DOHH2 (cell line): Measurements from ENCODE around the gene IFITM2.
"Not testable (repeated sequence)": the region's sequence is repeated elsewhere in the genome, so short reads cannot be mapped to it uniquely, and the experiment has no call there.

Source experiments
- H3F3A ChIP-seq: fragments of 200-600 bp; sonication (generic), shearing (Covaris generic); 2 replicates; pipeline ENCODE4 v1.6.0; 2016; ENCODE audit warnings: antibody characterized with exemption, mild to moderate bottlenecking; ENCODE audit not compliant: control insufficient read depth, insufficient read depth
- H3K27ac ChIP-seq: fragments of 200-600 bp; sonication (generic); 2 replicates; pipeline ENCODE4 v1.5.1; 2014; ENCODE audit warnings: low read depth, mild to moderate bottlenecking, low read length, moderate library complexity
- H3K27me3 ChIP-seq: fragments of 200-600 bp; sonication (generic); 2 replicates; pipeline ENCODE4 v1.6.1; 2014; ENCODE audit warnings: mild to moderate bottlenecking, low read length, mixed read lengths; ENCODE audit not compliant: control insufficient read depth
- H3K36me3 ChIP-seq: fragments of 200-600 bp; sonication (generic); 2 replicates; pipeline ENCODE4 v1.6.1; 2014; ENCODE audit warnings: mild to moderate bottlenecking, low read length, moderate library complexity, mixed read lengths; ENCODE audit not compliant: control insufficient read depth
- H3K4me1 ChIP-seq: fragments of 200-600 bp; sonication (generic); 2 replicates; pipeline ENCODE4 v1.6.1; 2014; ENCODE audit warnings: mild to moderate bottlenecking, low read length, mixed read lengths; ENCODE audit not compliant: control insufficient read depth
- H3K4me2 ChIP-seq: fragments of 200-600 bp; sonication (generic); 2 replicates; pipeline ENCODE4 v1.6.0; 2014; ENCODE audit warnings: mild to moderate bottlenecking, low read length, moderate library complexity
- H3K4me3 ChIP-seq: fragments of 200-600 bp; sonication (generic); 2 replicates; pipeline ENCODE4 v1.5.1; 2014; ENCODE audit warnings: mild to moderate bottlenecking, low read length, mixed read lengths
- H3K79me2 ChIP-seq: fragments of 200-600 bp; sonication (generic); 2 replicates; pipeline ENCODE4 v1.6.1; 2014; ENCODE audit warnings: mild to moderate bottlenecking, low read length, mixed read lengths; ENCODE audit not compliant: control insufficient read depth
- H3K9me2 ChIP-seq: fragments of 200-600 bp; sonication (generic); replicated peaks from 2 replicates; pipeline ENCODE4 v1.6.1; 2014; ENCODE audit warnings: mild to moderate bottlenecking, low read length, mixed read lengths; ENCODE audit not compliant: control insufficient read depth
- H3K9me3 ChIP-seq: fragments of 200-600 bp; sonication (generic); 2 replicates; pipeline ENCODE4 v1.6.1; 2014; ENCODE audit warnings: antibody characterized with exemption, low read length, mixed read lengths; ENCODE audit not compliant: control insufficient read depth, insufficient read depth
- H4K20me1 ChIP-seq: fragments of 200-600 bp; sonication (generic); 2 replicates; pipeline ENCODE4 v1.6.0; 2014; ENCODE audit warnings: low read depth, mild to moderate bottlenecking, antibody characterized with exemption, low read length, moderate library complexity; ENCODE audit not compliant: control insufficient read depth, insufficient read depth
- CTCF ChIP-seq: fragments of 200-600 bp; sonication (generic); IDR thresholded peaks from one replicate; pipeline ENCODE4 v1.5.1; 2014; ENCODE audit warnings: antibody characterized with exemption, mild to moderate bottlenecking, low read depth, low read length; ENCODE audit not compliant: poor library complexity, severe bottlenecking
- EZH2phosphoT487 ChIP-seq: fragments of 200-600 bp; sonication (generic); IDR thresholded peaks from 2 replicates; pipeline ENCODE4 v1.6.1; 2017; ENCODE audit warnings: borderline replicate concordance, mild to moderate bottlenecking, antibody characterized with exemption, low read length, moderate library complexity, mixed read lengths

IFITM2 gene

GRCh38 chr11:306645-307371 lies 808 bp upstream of the IFITM2 start:
- Histone ChIP-seq H4K20me1 (no peaks in the 10 kb centered on the region), H3K9me3 (no peaks in the 10 kb centered on the region), H3K4me3 (no peak overlapping the region), H3K36me3 (no peaks in the 10 kb centered on the region), H3F3A (peaks cover 7% of the 10 kb centered on the region; the same call in 1 of the 2 replicates), H3K27ac (no peak overlapping the region), H3K9me2 (no peaks in the 10 kb centered on the region), H3K79me2 (no peaks in the 10 kb centered on the region), H3K27me3 (peaks cover 8% of the 10 kb centered on the region), H3K4me1 (peaks cover 26% of the 10 kb centered on the region), H3K4me2 (no peak overlapping the region)
- no peak for TF ChIP-seq EZH2phosphoT487
- no peak for TF ChIP-seq CTCF

- H3K4me3 ChIP-seq, H3K27ac ChIP-seq, H3K27me3 ChIP-seq, H3K79me2 ChIP-seq, H3F3A ChIP-seq, H4K20me1 ChIP-seq, H3K9me3 ChIP-seq, H3K36me3 ChIP-seq, H3K9me2 ChIP-seq: not testable (repeated sequence)
- Histone ChIP-seq H3K4me1 (peaks cover 34% of the 10 kb centered on the region), H3K4me2 (peak overlapping the region; percentile 51; the same call in 1 of the 2 replicates)
Measured at GRCh38 chr11:308740-309665, 1.4 kb downstream of the IFITM2 start.

- H3K9me3 ChIP-seq, H3K27ac ChIP-seq, H3K9me2 ChIP-seq, H4K20me1 ChIP-seq, H3K4me3 ChIP-seq, H3F3A ChIP-seq, H3K4me2 ChIP-seq, H3K79me2 ChIP-seq, H3K27me3 ChIP-seq, H3K36me3 ChIP-seq: not testable (repeated sequence)
- peaks cover 40% of the 10 kb centered on the region for H3K4me1 ChIP-seq
Measured at GRCh38 chr11:309979-310572, 2.5 kb downstream of the IFITM2 start.

- not testable (repeated sequence) for H4K20me1 ChIP-seq, H3K9me3 ChIP-seq, H3K27me3 ChIP-seq, H3K4me3 ChIP-seq, H3K9me2 ChIP-seq, H3K36me3 ChIP-seq, H3K4me2 ChIP-seq, H3F3A ChIP-seq, H3K27ac ChIP-seq, H3K79me2 ChIP-seq
- H3K4me1 ChIP-seq, result peaks cover 41% of the 10 kb centered on the region
Measured at GRCh38 chr11:311013-311748, 3.6 kb downstream of the IFITM2 start.
